Naive thymus-derived CD4-positive, alpha-beta T cell (primary cell): Measurements from ENCODE around the gene KDM8. TPM values are rescaled to one million over a fixed set of nuclear protein-coding genes. Genes with fewer than 3 reads are reported as not detected.

ENCODE experiments used
- ATAC-seq: fragments of 150-1000 bp; cut with Tn5 transposase; 2 replicates; pipeline ENCODE4 v1.10.0; 2021; ENCODE audit warnings: mild to moderate bottlenecking, moderate library complexity
- CTCF ChIA-PET: fragments of 350-600 bp; sonication (Branson Sonifier 250); formaldehyde crosslinking; loops from one replicate; lab custom pipeline; 2021; ENCODE audit warnings: antibody characterized with exemption; lab: Charles Lee
- POLR2A ChIA-PET: fragments of 350-600 bp; sonication (Branson Sonifier 250); formaldehyde crosslinking; loops from one replicate; lab custom pipeline; 2021; ENCODE audit warnings: antibody characterized with exemption, inconsistent platforms; lab: Charles Lee
- DNase-seq, 9 donors: peaks; one replicate each; pipeline versions ENCODE4 v3.0.0 to v3.0.0-alpha.2; 2020 to 2022; ENCODE audit warnings: mixed read lengths in 1 of 9
- H3K27ac ChIP-seq: one replicate; pipeline ENCODE4 v1.7.0; 2013; ENCODE audit warnings: mild to moderate bottlenecking, low read depth, low read length, moderate library complexity
- H3K27me3 ChIP-seq, 2 donors: one replicate each; pipeline ENCODE4 v1.7.0; 2013; ENCODE audit warnings: low read length in 2 of 2, mild to moderate bottlenecking in 2 of 2, moderate library complexity in 2 of 2; ENCODE audit not compliant: control insufficient read depth in 2 of 2, insufficient read depth in 2 of 2
- H3K36me3 ChIP-seq, 3 experiments: 1 replicate in 2 of 3; 2 replicates in 1 of 3; pipeline ENCODE4 v1.7.0; 2013; ENCODE audit warnings: low read length in 3 of 3, mild to moderate bottlenecking in 3 of 3, moderate library complexity in 1 of 3; ENCODE audit not compliant: insufficient read depth in 3 of 3, control insufficient read depth in 2 of 3
- H3K4me1 ChIP-seq, 2 donors: one replicate each; pipeline ENCODE4 v1.7.0; 2013; ENCODE audit warnings: low read length in 2 of 2, mild to moderate bottlenecking in 2 of 2, moderate library complexity in 1 of 2; ENCODE audit not compliant: control insufficient read depth in 2 of 2, insufficient read depth in 2 of 2
- H3K4me3 ChIP-seq: 2 replicates; pipeline ENCODE4 v1.7.0; 2013; ENCODE audit warnings: mild to moderate bottlenecking, low read length
- H3K9me3 ChIP-seq, 3 experiments: 1 replicate in 2 of 3; 2 replicates in 1 of 3; pipeline ENCODE4 v1.7.0; 2013; ENCODE audit warnings: low read length in 3 of 3; ENCODE audit not compliant: control insufficient read depth in 2 of 3
- H3K27ac Mint-ChIP-seq, 9 donors: one replicate each; pipeline ENCODE4 v1.8.0; 2020 to 2022; ENCODE audit warnings: mixed read lengths in 9 of 9, mild to moderate bottlenecking in 8 of 9, moderate library complexity in 5 of 9, inconsistent platforms in 2 of 9
- H3K27me3 Mint-ChIP-seq, 5 donors: one replicate each; pipeline ENCODE4 v1.8.0; 2021 to 2022; ENCODE audit warnings: mixed read lengths in 5 of 5, mild to moderate bottlenecking in 1 of 5
- H3K36me3 Mint-ChIP-seq, 5 donors: one replicate each; pipeline ENCODE4 v1.8.0; 2020 to 2022; ENCODE audit warnings: mixed read lengths in 5 of 5, mild to moderate bottlenecking in 3 of 5, inconsistent platforms in 1 of 5
- H3K4me1 Mint-ChIP-seq, 7 donors: one replicate each; pipeline ENCODE4 v1.8.0; 2020 to 2022; ENCODE audit warnings: mixed read lengths in 7 of 7, mild to moderate bottlenecking in 3 of 7, inconsistent platforms in 1 of 7
- H3K4me3 Mint-ChIP-seq, 10 donors: one replicate each; pipeline ENCODE4 v1.8.0; 2020 to 2022; ENCODE audit warnings: mild to moderate bottlenecking in 10 of 10, mixed read lengths in 10 of 10, moderate library complexity in 6 of 10, inconsistent platforms in 2 of 10
- H3K9me3 Mint-ChIP-seq, 11 donors: one replicate each; pipeline ENCODE4 v1.8.0; 2020 to 2022; ENCODE audit warnings: mixed read lengths in 11 of 11, mild to moderate bottlenecking in 4 of 11, inconsistent platforms in 1 of 11, moderate library complexity in 1 of 11
- intact Hi-C, 2 donors: fragments of 100-400 bp; cut with micrococcal nuclease; formaldehyde crosslinking; loops; one replicate each; pipeline ENCODE4 v1.15.1; 2023
- polyA plus RNA-seq, 2 donors: library from polyadenylated mRNA; unstranded; fragments of 300-500 nt; fragmentation: Illumina TruSeq; gene quantifications; one replicate each; pipeline ENCODE4 v1.2.3, GENCODE V29; 2021
- total RNA-seq, 6 experiments: library from RNA in 5 of 6; stranded (reverse) in 5 of 6; gene quantifications; 1 replicate in 5 of 6; 2 replicates in 1 of 6; pipeline ENCODE4 v1.2.3 and lab custom pipeline; 2021 to 2026

Gene KDM8
- total RNA-seq (10 to 100 TPM; 15.6 to 34.4 (median 19.0) TPM), polyA plus RNA-seq (10 to 100 TPM in 1 of 2 donors, 1 to 10 TPM in 1; 10.0 to 15.4 TPM), total RNA-seq (lab: John Stamatoyannopoulos, UW) (19.9 reads per million, percentile 50 among the genes with 10 or more reads in this experiment)

GRCh38 chr16:27203507-27204311, at the start of gene KDM8:
Gene KDM8, plus strand, starts transcription at chr16:27203526. Its CDS starts 6,598 bp downstream, at chr16:27210124.
- Histone ChIP-seq H3K9me3 (no peaks in the 10 kb centered on the region), H3K4me3 (peak within 1 kb of the TSS; percentile 97), H3K27me3 (no peaks in the 10 kb centered on the region), H3K4me1 (peaks cover 40 to 49% of the 10 kb centered on the region in 2 donors), H3K36me3 (peaks cover 0 to 3% (median 0%) of the 10 kb centered on the region in 3 experiments), H3K27ac (peak within 1 kb of the TSS; percentile 93)
- Mint-ChIP-seq H3K9me3 (peaks cover 0 to 8% (median 0%) of the 10 kb centered on the region in 11 donors), H3K27me3 (peaks cover 0 to 3% (median 0%) of the 10 kb centered on the region in 5 donors), H3K4me3 (peak within 1 kb of the TSS; percentile 91 to 100 (median 98)), H3K36me3 (peaks cover 0 to 15% (median 0%) of the 10 kb centered on the region in 5 donors), H3K4me1 (peaks cover 41 to 70% (median 59%) of the 10 kb centered on the region in 7 donors), H3K27ac (peak within 1 kb of the TSS; percentile 94 to 100 (median 100))
- DNase-seq (peak; percentile 96 to 100 (median 100)), ATAC-seq (peak; percentile 87)
- POLR2A ChIA-PET: interaction anchor here (0.6 to 6.6 kb wide), 32 partner anchors 8 to 366 kb away, joined by 3 to 128 read pairs (median 7); no protein-coding TSS in a partner anchor
- CTCF ChIA-PET: interaction anchor here (0.6 to 4.7 kb wide), 10 partner anchors 16 to 115 kb away, joined by 3 to 29 read pairs (median 4); no protein-coding TSS in a partner anchor
- intact Hi-C loops: loop anchor here (1.0 to 5.0 kb wide), 10 partner anchors 8 to 347 kb away; partner anchors contain the start of genes NSMCE1 (in 2 of the 2), IL21R (in 1 of the 2) and KATNIP (in 1 of the 2)

GRCh38 chr16:27154705-27155521, 48.4 kb upstream of the KDM8 start:
- no peaks in the 10 kb centered on the region for H3K36me3 ChIP-seq
- H3K4me3 ChIP-seq: no peak overlapping the region
- ChIA-PET CTCF (interaction anchor here (0.6 to 6.8 kb wide), 21 partner anchors 8 to 1330 kb away, joined by 3 to 27 read pairs (median 4); no protein-coding TSS in a partner anchor), POLR2A (interaction anchor here (0.5 to 2.7 kb wide), 11 partner anchors 12 to 213 kb away, joined by 3 to 12 read pairs (median 4); partner anchors contain the start of gene KDM8)
- no peaks in the 10 kb centered on the region for H3K9me3 ChIP-seq
- Mint-ChIP-seq H3K36me3 (peaks cover 0 to 7% (median 2%) of the 10 kb centered on the region in 5 donors), H3K4me1 (peaks cover 6 to 28% (median 15%) of the 10 kb centered on the region in 7 donors), H3K9me3 (peaks cover 0 to 13% (median 4%) of the 10 kb centered on the region in 11 donors), H3K27me3 (no peaks in the 10 kb centered on the region), H3K4me3 (peak overlapping the region in 2 of 10 donors; percentile 3 to 16), H3K27ac (peak overlapping the region in 7 of 9 donors; percentile 18 to 91 (median 61))
- peaks cover 0 to 8% of the 10 kb centered on the region in 2 donors for H3K4me1 ChIP-seq
- intact Hi-C loops: loop anchor here (1.0 to 5.0 kb wide), 5 partner anchors 24 to 302 kb away; no protein-coding TSS in a partner anchor
- DNase-seq (peak; percentile 26 to 74 (median 56)), ATAC-seq (peak; percentile 90)
- H3K27me3 ChIP-seq: no peaks in the 10 kb centered on the region
- no peak overlapping the region for H3K27ac ChIP-seq

GRCh38 chr16:27156579-27156978, 46.7 kb upstream of the KDM8 start:
- H3K36me3 Mint-ChIP-seq: peaks cover 0 to 7% (median 2%) of the 10 kb centered on the region in 5 donors
- intact Hi-C loops: loop anchor here in 1 of 2 donors (5.0 kb wide), 1 partner anchor 161 kb away; no protein-coding TSS in a partner anchor
- H3K4me3 Mint-ChIP-seq: no peak overlapping the region
- Histone ChIP-seq H3K36me3 (no peaks in the 10 kb centered on the region), H3K4me1 (peaks cover 0 to 8% of the 10 kb centered on the region in 2 donors), H3K9me3 (no peaks in the 10 kb centered on the region), H3K27me3 (no peaks in the 10 kb centered on the region), H3K27ac (no peak overlapping the region), H3K4me3 (no peak overlapping the region)
- DNase-seq (no peak), ATAC-seq (no peak)
- no peaks in the 10 kb centered on the region for H3K27me3 Mint-ChIP-seq
- POLR2A ChIA-PET: interaction anchor here (1.7 to 2.7 kb wide), 4 partner anchors 13 to 212 kb away, joined by 4 to 12 read pairs (median 10); partner anchors contain the start of gene KDM8
- H3K9me3 Mint-ChIP-seq: peaks cover 0 to 13% (median 4%) of the 10 kb centered on the region in 11 donors
- H3K27ac Mint-ChIP-seq: peak overlapping the region in 4 of 9 donors; percentile 31 to 75 (median 45)
- H3K4me1 Mint-ChIP-seq: peaks cover 4 to 27% (median 15%) of the 10 kb centered on the region in 7 donors
- CTCF ChIA-PET: interaction anchor here (0.9 to 6.8 kb wide), 7 partner anchors 9 to 215 kb away, joined by 3 to 27 read pairs (median 5); no protein-coding TSS in a partner anchor

GRCh38 chr16:27161398-27161797, 41.9 kb upstream of the KDM8 start:
- Histone ChIP-seq H3K9me3 (peaks cover 0 to 7% (median 0%) of the 10 kb centered on the region in 3 experiments), H3K27me3 (no peaks in the 10 kb centered on the region), H3K4me1 (no peaks in the 10 kb centered on the region), H3K27ac (no peak overlapping the region), H3K4me3 (no peak overlapping the region), H3K36me3 (no peaks in the 10 kb centered on the region)
- intact Hi-C loops: no loop called here
- peaks cover 0 to 3% (median 0%) of the 10 kb centered on the region in 5 donors for H3K27me3 Mint-ChIP-seq
- ChIA-PET POLR2A (interaction anchor here (1.0 to 1.1 kb wide), 2 partner anchors 10 to 206 kb away, joined by 3 to 4 read pairs; no protein-coding TSS in a partner anchor), CTCF (no interaction called here)
- no peak for DNase-seq
- peak overlapping the region in 1 of 9 donors; percentile 18 for H3K27ac Mint-ChIP-seq
- peaks cover 0 to 13% (median 5%) of the 10 kb centered on the region in 5 donors for H3K36me3 Mint-ChIP-seq
- H3K9me3 Mint-ChIP-seq: peaks cover 0 to 33% (median 8%) of the 10 kb centered on the region in 11 donors
- ATAC-seq: no peak
- peaks cover 0 to 7% (median 4%) of the 10 kb centered on the region in 7 donors for H3K4me1 Mint-ChIP-seq
- no peak overlapping the region for H3K4me3 Mint-ChIP-seq

GRCh38 chr16:27164352-27164751, 39.0 kb upstream of the KDM8 start:
- Mint-ChIP-seq H3K36me3 (peaks cover 0 to 11% (median 5%) of the 10 kb centered on the region in 5 donors), H3K4me1 (peaks cover 16 to 28% (median 23%) of the 10 kb centered on the region in 7 donors), H3K9me3 (peaks cover 0 to 22% (median 6%) of the 10 kb centered on the region in 11 donors), H3K4me3 (no peak overlapping the region), H3K27me3 (peaks cover 0 to 3% (median 0%) of the 10 kb centered on the region in 5 donors), H3K27ac (peak overlapping the region in 2 of 9 donors; percentile 30 to 41)
- ChIA-PET POLR2A (interaction anchor here (0.8 kb wide), 1 partner anchor 203 kb away, joined by 3 read pairs; no protein-coding TSS in a partner anchor), CTCF (interaction anchor here (1.4 to 3.3 kb wide), 4 partner anchors 9 to 204 kb away, joined by 4 to 18 read pairs (median 6); no protein-coding TSS in a partner anchor)
- ATAC-seq: no peak
- Histone ChIP-seq H3K27me3 (no peaks in the 10 kb centered on the region), H3K36me3 (no peaks in the 10 kb centered on the region), H3K9me3 (peaks cover 0 to 7% (median 0%) of the 10 kb centered on the region in 3 experiments), H3K27ac (no peak overlapping the region), H3K4me3 (no peak overlapping the region), H3K4me1 (peaks cover 7 to 13% of the 10 kb centered on the region in 2 donors)
- DNase-seq: no peak
- intact Hi-C loops: no loop called here
